HFFc6 (cell line): Measurements from ENCODE around the gene CD177. TPM values are rescaled to one million over a fixed set of nuclear protein-coding genes. Genes with fewer than 3 reads are reported as not detected.
"Not testable (repeated sequence)": the region's sequence is repeated elsewhere in the genome, so short reads cannot be mapped to it uniquely, and the experiment has no call there.

Source experiments
- DNase-seq: peaks from one replicate; pipeline ENCODE4 v3.0.0-alpha.2; 2018
- H3K27ac Mint-ChIP-seq: 2 replicates; pipeline ENCODE4 v1.8.0; 2020; ENCODE audit warnings: mild to moderate bottlenecking, mixed read lengths
- H3K27me3 Mint-ChIP-seq: 2 replicates; pipeline ENCODE4 v1.8.0; 2021; ENCODE audit warnings: mild to moderate bottlenecking, moderate library complexity, mixed read lengths; ENCODE audit not compliant: insufficient read depth
- H3K36me3 Mint-ChIP-seq: 2 replicates; pipeline ENCODE4 v1.8.0; 2021; ENCODE audit warnings: low read depth, mixed read lengths
- H3K4me1 Mint-ChIP-seq: 2 replicates; pipeline ENCODE4 v1.8.0; 2020; ENCODE audit warnings: low read depth, mixed read lengths
- H3K4me3 Mint-ChIP-seq: 2 replicates; pipeline ENCODE4 v1.8.0; 2020; ENCODE audit warnings: mild to moderate bottlenecking, moderate library complexity, mixed read lengths
- H3K9me3 Mint-ChIP-seq: 2 replicates; pipeline ENCODE4 v1.8.0; 2020; ENCODE audit warnings: mild to moderate bottlenecking, mixed read lengths
- CTCF ChIP-seq: fragments of 200-600 bp; sonication (generic); IDR thresholded peaks from 2 replicates; pipeline ENCODE4 v1.5.0; 2021; ENCODE audit warnings: antibody characterized with exemption, mild to moderate bottlenecking
- total RNA-seq, 6 experiments: library from RNA; stranded (reverse); fragmentation: NEBNext Ultra II Directional; extraction: Animal tissue kit (Norgen Biotek cat#: 25700); gene quantifications; 2 replicates in 1 of 6; 3 replicates in 5 of 6; pipeline ENCODE4 v1.2.3, GENCODE V29; 2021

Gene CD177
- total RNA-seq, 6 experiments from 2014 or later = 0.54 to 1.00 (median 0.71) TPM

- DNase-seq = no peak
- peaks cover 10% of the 10 kb centered on the region for H3K27me3 Mint-ChIP-seq
- H3K4me1 Mint-ChIP-seq = no peaks in the 10 kb centered on the region
- no peak for TF ChIP-seq CTCF
- H3K27ac Mint-ChIP-seq = no peak overlapping the region
- H3K9me3 Mint-ChIP-seq = no peaks in the 10 kb centered on the region
- H3K4me3 Mint-ChIP-seq = no peak overlapping the region
- H3K36me3 Mint-ChIP-seq = no peaks in the 10 kb centered on the region
Observed at GRCh38 chr19:43337737-43338136, 15.7 kb upstream of the CD177 start.

- H3K4me3 Mint-ChIP-seq = no peak overlapping the region
- no peak overlapping the region for H3K27ac Mint-ChIP-seq
- no peaks in the 10 kb centered on the region for H3K36me3 Mint-ChIP-seq
- H3K27me3 Mint-ChIP-seq = peaks cover 14% of the 10 kb centered on the region
- TF ChIP-seq CTCF = no peak
- no peaks in the 10 kb centered on the region for H3K9me3 Mint-ChIP-seq
- H3K4me1 Mint-ChIP-seq = no peaks in the 10 kb centered on the region
- no peak for DNase-seq
Observed at GRCh38 chr19:43338530-43338929, 15.0 kb upstream of the CD177 start.

GRCh38 chr19:43339243-43339930, 14.1 kb upstream of the CD177 start:
- peaks cover 17% of the 10 kb centered on the region for H3K27me3 Mint-ChIP-seq
- not testable (repeated sequence) for H3K36me3 Mint-ChIP-seq

GRCh38 chr19:43340101-43340500, 13.4 kb upstream of the CD177 start:
- not testable (repeated sequence) for H3K27ac Mint-ChIP-seq, H3K4me1 Mint-ChIP-seq, H3K36me3 Mint-ChIP-seq, H3K4me3 Mint-ChIP-seq, DNase-seq, H3K9me3 Mint-ChIP-seq
- H3K27me3 Mint-ChIP-seq = peaks cover 17% of the 10 kb centered on the region

More at GRCh38 chr19:43339243-43339930, 14.1 kb upstream of the CD177 start:
- H3K4me1 Mint-ChIP-seq, H3K4me3 Mint-ChIP-seq, H3K27ac Mint-ChIP-seq, DNase-seq, H3K9me3 Mint-ChIP-seq: not testable (repeated sequence)

GRCh38 chr19:43341098-43341497, 12.4 kb upstream of the CD177 start:
- peaks cover 22% of the 10 kb centered on the region for H3K27me3 Mint-ChIP-seq
- not testable (repeated sequence) for H3K27ac Mint-ChIP-seq, H3K9me3 Mint-ChIP-seq

GRCh38 chr19:43342104-43342503, 11.4 kb upstream of the CD177 start:
- peaks cover 22% of the 10 kb centered on the region for H3K27me3 Mint-ChIP-seq
- not testable (repeated sequence) for H3K4me1 Mint-ChIP-seq, DNase-seq, H3K36me3 Mint-ChIP-seq, H3K27ac Mint-ChIP-seq, H3K4me3 Mint-ChIP-seq, H3K9me3 Mint-ChIP-seq

More at GRCh38 chr19:43341098-43341497, 12.4 kb upstream of the CD177 start:
- not testable (repeated sequence) for DNase-seq, H3K36me3 Mint-ChIP-seq, H3K4me3 Mint-ChIP-seq, H3K4me1 Mint-ChIP-seq

GRCh38 chr19:43344347-43344925, 9.1 kb upstream of the CD177 start:
- DNase-seq, H3K9me3 Mint-ChIP-seq, H3K27ac Mint-ChIP-seq, H3K4me3 Mint-ChIP-seq, H3K4me1 Mint-ChIP-seq, H3K36me3 Mint-ChIP-seq: not testable (repeated sequence)
- H3K27me3 Mint-ChIP-seq = peaks cover 22% of the 10 kb centered on the region

- DNase-seq, H3K4me3 Mint-ChIP-seq, H3K36me3 Mint-ChIP-seq, H3K4me1 Mint-ChIP-seq, H3K27ac Mint-ChIP-seq, H3K9me3 Mint-ChIP-seq: not testable (repeated sequence)
- peaks cover 18% of the 10 kb centered on the region for H3K27me3 Mint-ChIP-seq
Observed at GRCh38 chr19:43349813-43350212, 3.7 kb upstream of the CD177 start.
